ENCODE measurements around the gene CYP4F11. TPM values are rescaled to one million over a fixed set of nuclear protein-coding genes. Genes with fewer than 3 reads are reported as not detected.
A peak's percentile ranks its signal among the peaks of the same experiment; 100 is the strongest.
"Not testable (repeated sequence)": the region's sequence is repeated elsewhere in the genome, so short reads cannot be mapped to it uniquely, and the experiment has no call there.

CYP4F11 gene
- total RNA-seq (2014; rRNA removed; shearing (Covaris generic)): 0.29 and 1.0 TPM in 2 replicates

- peak; percentile 61 for DNase-seq (ENCODE audit: low read depth)
Observed at GRCh38 chr19:15934332-15935078, at the start of gene CYP4F11. Gene CYP4F11 (minus strand): TSS chr19:15934529. CDS start chr19:15934408, 121 bp downstream.

GRCh38 chr19:15979293-15979692, 45.0 kb upstream of the CYP4F11 start:
- no peak for DNase-seq (ENCODE audit: low read depth)

- no peak for DNase-seq (ENCODE audit: low read depth)
Observed at GRCh38 chr19:15977690-15978089, 43.4 kb upstream of the CYP4F11 start.

GRCh38 chr19:15976836-15977689, 42.7 kb upstream of the CYP4F11 start:
- DNase-seq (ENCODE audit: low read depth): no peak

GRCh38 chr19:15974856-15975255, 40.5 kb upstream of the CYP4F11 start:
- no peak for DNase-seq (ENCODE audit: low read depth)

- not testable (repeated sequence) for DNase-seq (ENCODE audit: low read depth)
Observed at GRCh38 chr19:15972043-15972442, 37.7 kb upstream of the CYP4F11 start.

- no peak for DNase-seq (ENCODE audit: low read depth)
Observed at GRCh38 chr19:15971224-15971780, 37.0 kb upstream of the CYP4F11 start.

- DNase-seq (ENCODE audit: low read depth): no peak
Observed at GRCh38 chr19:15964231-15964630, 29.9 kb upstream of the CYP4F11 start.

GRCh38 chr19:15962319-15962718, 28.0 kb upstream of the CYP4F11 start:
- no peak for DNase-seq (ENCODE audit: low read depth)

- DNase-seq (ENCODE audit: low read depth): no peak
Observed at GRCh38 chr19:15954820-15955219, 20.5 kb upstream of the CYP4F11 start.

GRCh38 chr19:15948223-15949058, 14.1 kb upstream of the CYP4F11 start, which contains the start of gene OR10H4:
Gene OR10H4 (plus strand): TSS chr19:15949008. CDS start chr19:15949008, 0 bp downstream.
- DNase-seq (ENCODE audit: low read depth): no peak

GRCh38 chr19:15945301-15945700, 11.0 kb upstream of the CYP4F11 start:
- no peak for DNase-seq (ENCODE audit: low read depth)

GRCh38 chr19:15944401-15944800, 10.1 kb upstream of the CYP4F11 start:
- no peak for DNase-seq (ENCODE audit: low read depth)

GRCh38 chr19:15937771-15938170, 3.4 kb upstream of the CYP4F11 start:
- DNase-seq (ENCODE audit: low read depth): no peak

- DNase-seq (ENCODE audit: low read depth): no peak
Observed at GRCh38 chr19:15936950-15937349, 2.6 kb upstream of the CYP4F11 start.

- DNase-seq (ENCODE audit: low read depth): no peak
Observed at GRCh38 chr19:15936173-15936572, 1.8 kb upstream of the CYP4F11 start.

GRCh38 chr19:15935167-15935702, 906 bp upstream of the CYP4F11 start:
- DNase-seq (ENCODE audit: low read depth): no peak

GRCh38 chr19:15933761-15934331, 483 bp downstream of the CYP4F11 start:
- not testable (repeated sequence) for DNase-seq (ENCODE audit: low read depth)

GRCh38 chr19:15928321-15928720, 6.0 kb downstream of the CYP4F11 start:
- DNase-seq (ENCODE audit: low read depth): no peak

- no peak for DNase-seq (ENCODE audit: low read depth)
Observed at GRCh38 chr19:15926484-15926883, 7.8 kb downstream of the CYP4F11 start.

- DNase-seq (ENCODE audit: low read depth): no peak
Observed at GRCh38 chr19:15923702-15924101, 10.6 kb downstream of the CYP4F11 start.
